H9 (cell line): ENCODE data around the gene FERMT2. TPM values are rescaled to one million over a fixed set of nuclear protein-coding genes. Genes with fewer than 3 reads are reported as not detected.

Experiments
- DNase-seq: peaks from one replicate; pipeline ENCODE4 v3.0.0-alpha.2; 2017
- H2AFZ ChIP-seq: one replicate; pipeline ENCODE4 v1.6.1; 2013; ENCODE audit warnings: mild to moderate bottlenecking, low read length, control low read depth, moderate library complexity
- H2AK5ac ChIP-seq: 2 replicates; pipeline ENCODE4 v1.6.1; 2013; ENCODE audit warnings: low read length, control low read depth, mixed read lengths; ENCODE audit not compliant: insufficient read length
- H2BK120ac ChIP-seq: one replicate; pipeline ENCODE4 v1.6.1; 2013; ENCODE audit warnings: low read depth, mild to moderate bottlenecking, low read length, control low read depth, inconsistent platforms; ENCODE audit not compliant: poor library complexity, severe bottlenecking
- H2BK12ac ChIP-seq: 2 replicates; pipeline ENCODE4 v1.6.1; 2013; ENCODE audit warnings: low read length, control low read depth, mixed read lengths, low read depth; ENCODE audit not compliant: insufficient read length
- H2BK15ac ChIP-seq: 2 replicates; pipeline ENCODE4 v1.6.1; 2013; ENCODE audit warnings: low read depth, low read length, control low read depth
- H2BK20ac ChIP-seq: one replicate; pipeline ENCODE4 v1.6.1; 2013; ENCODE audit warnings: low read depth, mild to moderate bottlenecking, low read length, control low read depth, inconsistent platforms; ENCODE audit not compliant: poor library complexity, severe bottlenecking
- H2BK5ac ChIP-seq: 2 replicates; pipeline ENCODE4 v1.6.1; 2013; ENCODE audit warnings: low read length, control low read depth, mixed read lengths; ENCODE audit not compliant: insufficient read length
- H3K14ac ChIP-seq: 2 replicates; pipeline ENCODE4 v1.6.1; 2013; ENCODE audit warnings: low read length, control low read depth; ENCODE audit not compliant: insufficient read depth
- H3K18ac ChIP-seq: 2 replicates; pipeline ENCODE4 v1.6.1; 2013; ENCODE audit warnings: low read depth, mild to moderate bottlenecking, mixed read lengths, low read length, control low read depth; ENCODE audit not compliant: insufficient read length
- H3K23ac ChIP-seq: 2 replicates; pipeline ENCODE4 v1.6.1; 2013; ENCODE audit warnings: low read length, control low read depth, mixed read lengths, low read depth; ENCODE audit not compliant: insufficient read length
- H3K23me2 ChIP-seq: 2 replicates; pipeline ENCODE4 v1.6.1; 2013; ENCODE audit warnings: low read depth, mild to moderate bottlenecking, mixed read lengths, low read length, control low read depth; ENCODE audit not compliant: insufficient read length, poor library complexity, severe bottlenecking
- H3K27ac ChIP-seq: 2 replicates; pipeline ENCODE4 v1.5.1; 2013; ENCODE audit warnings: low read length, control low read depth, mixed read lengths, low read depth; ENCODE audit not compliant: insufficient read length
- H3K27me3 ChIP-seq: 2 replicates; pipeline ENCODE4 v1.6.1; 2013; ENCODE audit warnings: low read length, control low read depth, inconsistent platforms; ENCODE audit not compliant: insufficient read depth
- H3K4ac ChIP-seq: 2 replicates; pipeline ENCODE4 v1.6.1; 2013; ENCODE audit warnings: low read depth, mild to moderate bottlenecking, control low read depth, inconsistent platforms, low read length, moderate library complexity
- H3K4me1 ChIP-seq: 2 replicates; pipeline ENCODE4 v1.6.1; 2013; ENCODE audit warnings: low read length, control low read depth, inconsistent platforms; ENCODE audit not compliant: insufficient read depth
- H3K4me2 ChIP-seq: 2 replicates; pipeline ENCODE4 v1.6.1; 2013; ENCODE audit warnings: low read length, control low read depth, mixed read lengths; ENCODE audit not compliant: insufficient read length, insufficient read depth
- H3K56ac ChIP-seq: 2 replicates; pipeline ENCODE4 v1.6.1; 2013; ENCODE audit warnings: low read depth, mild to moderate bottlenecking, mixed read lengths, low read length, control low read depth; ENCODE audit not compliant: insufficient read length
- H3K79me1 ChIP-seq: 2 replicates; pipeline ENCODE4 v1.6.1; 2013; ENCODE audit warnings: low read depth, mild to moderate bottlenecking, moderate library complexity, low read length, control low read depth, inconsistent platforms; ENCODE audit not compliant: insufficient read depth, poor library complexity, severe bottlenecking
- H3K79me2 ChIP-seq: 2 replicates; pipeline ENCODE4 v1.6.1; 2013; ENCODE audit warnings: low read length, control low read depth, inconsistent platforms; ENCODE audit not compliant: insufficient read depth
- H3K9ac ChIP-seq: 2 replicates; pipeline ENCODE4 v1.6.1; 2013; ENCODE audit warnings: low read length, control low read depth, mixed read lengths; ENCODE audit not compliant: insufficient read length; ENCODE audit errors: extremely low read depth
- H3K9me3 ChIP-seq: one replicate; pipeline ENCODE4 v1.6.1; 2013; ENCODE audit warnings: low read depth, low read length, inconsistent platforms; ENCODE audit not compliant: control insufficient read depth
- H3T11ph ChIP-seq: one replicate; pipeline ENCODE4 v1.6.1; 2013; ENCODE audit warnings: mild to moderate bottlenecking, low read length, control low read depth, inconsistent platforms
- H4K20me1 ChIP-seq: one replicate; pipeline ENCODE4 v1.6.1; 2013; ENCODE audit not compliant: control insufficient read depth, insufficient read length, insufficient read depth
- H4K5ac ChIP-seq: 2 replicates; pipeline ENCODE4 v1.6.1; 2013; ENCODE audit warnings: low read depth, mild to moderate bottlenecking, mixed read lengths, low read length, control low read depth; ENCODE audit not compliant: insufficient read length
- H4K8ac ChIP-seq: replicated peaks from 2 replicates; pipeline ENCODE4 v1.6.1; 2013; ENCODE audit warnings: low read length, control low read depth, mixed read lengths, low read depth; ENCODE audit not compliant: insufficient read length
- H4K91ac ChIP-seq: 2 replicates; pipeline ENCODE4 v1.6.1; 2013; ENCODE audit warnings: low read depth, mild to moderate bottlenecking, moderate library complexity, mixed read lengths, low read length, control low read depth; ENCODE audit not compliant: insufficient read length
- H3K27ac Mint-ChIP-seq, 3 experiments: 2 replicates in 2 of 3; 3 replicates in 1 of 3; pipeline ENCODE4 v1.8.0; 2020 to 2021; ENCODE audit warnings: mixed read lengths in 3 of 3, mild to moderate bottlenecking in 1 of 3, moderate library complexity in 1 of 3
- H3K27me3 Mint-ChIP-seq: 2 replicates; pipeline ENCODE4 v1.8.0; 2021; ENCODE audit warnings: low read depth, mild to moderate bottlenecking, moderate library complexity, mixed read lengths
- H3K36me3 Mint-ChIP-seq, 3 experiments: 2 replicates in 2 of 3; 3 replicates in 1 of 3; pipeline ENCODE4 v1.8.0; 2020 to 2021; ENCODE audit warnings: low read depth in 3 of 3, mixed read lengths in 3 of 3; ENCODE audit not compliant: insufficient read depth in 1 of 3
- H3K4me1 Mint-ChIP-seq, 2 experiments: 2 replicates each; pipeline ENCODE4 v1.8.0; 2020; ENCODE audit warnings: mixed read lengths in 2 of 2
- H3K4me3 Mint-ChIP-seq, 2 experiments: 2 replicates in 1 of 2; 3 replicates in 1 of 2; pipeline ENCODE4 v1.8.0; 2020 to 2021; ENCODE audit warnings: mild to moderate bottlenecking in 2 of 2, mixed read lengths in 2 of 2, moderate library complexity in 1 of 2
- H3K9me3 Mint-ChIP-seq, 2 experiments: 2 replicates in 1 of 2; 3 replicates in 1 of 2; pipeline ENCODE4 v1.8.0; 2020; ENCODE audit warnings: mild to moderate bottlenecking in 2 of 2, mixed read lengths in 2 of 2, moderate library complexity in 1 of 2
- WGBS: extraction: QIAGEN DNeasy Blood & Tissue Kit; methylation state at CpG from one replicate; pipeline ENCODE4 v1.1.7; 2013; ENCODE audit warnings: missing lambda C conversion rate, low lambda C conversion rate, mixed read lengths; ENCODE audit not compliant: insufficient read length; ENCODE audit errors: extremely low coverage; 5-methylcytosine and 5-hydroxymethylcytosine counted together
- total RNA-seq: library from RNA; stranded (reverse); gene quantifications from 2 replicates; pipeline ENCODE4 v1.2.1, GENCODE V29; 2021
- TF ChIP-seq, protein P1 (sequence below): fragments of 200-600 bp; sonication (generic); conservative IDR thresholded peaks from 3 replicates; pipeline ENCODE4 v1.8.0; 2021; ENCODE audit warnings: antibody characterized with exemption, mild to moderate bottlenecking

FERMT2 gene
- total RNA-seq, 1 experiment from 2014 or later, result 128 TPM

- Histone ChIP-seq H3K79me2 (no peaks in the 10 kb centered on the region), H3K27me3 (no peaks in the 10 kb centered on the region), H2AFZ (no peak overlapping the region), H3K4me2 (no peak overlapping the region), H3K23ac (no peak overlapping the region), H4K8ac (no peak overlapping the region), H3K9me3 (no peaks in the 10 kb centered on the region), H3K23me2 (no peaks in the 10 kb centered on the region), H3K18ac (no peak overlapping the region), H4K20me1 (no peaks in the 10 kb centered on the region), H2BK120ac (no peak overlapping the region), H3K14ac (no peak overlapping the region), H2BK15ac (no peak overlapping the region), H4K91ac (no peak overlapping the region), H3K79me1 (no peaks in the 10 kb centered on the region), H2AK5ac (no peak overlapping the region), H2BK20ac (no peak overlapping the region), H3K4me1 (peaks cover 8% of the 10 kb centered on the region; the same call in 1 of the 2 replicates), H2BK12ac (no peak overlapping the region), H4K5ac (no peak overlapping the region), H2BK5ac (no peak overlapping the region), H3T11ph (no peak overlapping the region), H3K9ac (no peak overlapping the region), H3K56ac (no peak overlapping the region), H3K27ac (no peak overlapping the region), H3K4ac (no peak overlapping the region)
- no peaks in the 10 kb centered on the region for H3K36me3 Mint-ChIP-seq
- peak overlapping the region; percentile 88 to 96 (median 90); a peak in 6 of 7 replicates for H3K27ac Mint-ChIP-seq
- WGBS, result no CpG with 5 or more reads among the region's 5 CpGs
- no peaks in the 10 kb centered on the region for H3K9me3 Mint-ChIP-seq
- no peaks in the 10 kb centered on the region for H3K27me3 Mint-ChIP-seq
- H3K4me1 Mint-ChIP-seq, result peaks cover 21 to 23% of the 10 kb centered on the region in 2 experiments
- H3K4me3 Mint-ChIP-seq, result no peak overlapping the region
- TF ChIP-seq, protein P1, sequence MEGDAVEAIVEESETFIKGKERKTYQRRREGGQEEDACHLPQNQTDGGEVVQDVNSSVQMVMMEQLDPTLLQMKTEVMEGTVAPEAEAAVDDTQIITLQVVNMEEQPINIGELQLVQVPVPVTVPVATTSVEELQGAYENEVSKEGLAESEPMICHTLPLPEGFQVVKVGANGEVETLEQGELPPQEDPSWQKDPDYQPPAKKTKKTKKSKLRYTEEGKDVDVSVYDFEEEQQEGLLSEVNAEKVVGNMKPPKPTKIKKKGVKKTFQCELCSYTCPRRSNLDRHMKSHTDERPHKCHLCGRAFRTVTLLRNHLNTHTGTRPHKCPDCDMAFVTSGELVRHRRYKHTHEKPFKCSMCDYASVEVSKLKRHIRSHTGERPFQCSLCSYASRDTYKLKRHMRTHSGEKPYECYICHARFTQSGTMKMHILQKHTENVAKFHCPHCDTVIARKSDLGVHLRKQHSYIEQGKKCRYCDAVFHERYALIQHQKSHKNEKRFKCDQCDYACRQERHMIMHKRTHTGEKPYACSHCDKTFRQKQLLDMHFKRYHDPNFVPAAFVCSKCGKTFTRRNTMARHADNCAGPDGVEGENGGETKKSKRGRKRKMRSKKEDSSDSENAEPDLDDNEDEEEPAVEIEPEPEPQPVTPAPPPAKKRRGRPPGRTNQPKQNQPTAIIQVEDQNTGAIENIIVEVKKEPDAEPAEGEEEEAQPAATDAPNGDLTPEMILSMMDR, result no peak
- no peak for DNase-seq
Measured at GRCh38 chr14:52845081-52845480, 105.8 kb downstream of the FERMT2 start.
